Omental fat pad (tissue), 4 donors: ENCODE results near the gene TWNK. TPM values are rescaled to one million over a fixed set of nuclear protein-coding genes. Genes with fewer than 3 reads are reported as not detected.
"Not testable (repeated sequence)": the region's sequence is repeated elsewhere in the genome, so short reads cannot be mapped to it uniquely, and the experiment has no call there.

Source experiments
- ATAC-seq: fragments of 150-250 bp; one replicate; pipeline ENCODE4 v1.9.1; 2016; ENCODE audit warnings: mild to moderate bottlenecking, moderate library complexity; ENCODE audit not compliant: low FRiP score
- DNase-seq: peaks from one replicate; pipeline ENCODE4 v3.0.0-alpha.2; 2019; ENCODE audit warnings: low spot score
- total RNA-seq, 4 donors: library from RNA; depleted of rRNA; stranded (reverse); fragments of >200 nt; gene quantifications; one replicate each; pipeline ENCODE4 v1.1.0, GENCODE V29; 2016
- TF ChIP-seq, protein P1 (sequence below), 3 donors: fragments of 450-650 bp; IDR thresholded peaks; one replicate each; pipeline ENCODE4 v1.5.1; 2016 to 2017; ENCODE audit warnings: antibody characterized with exemption in 3 of 3, mild to moderate bottlenecking in 3 of 3, moderate library complexity in 2 of 3

Gene TWNK
- total RNA-seq, 4 donors from 2014 or later: 4.6 to 20.8 (median 6.9) TPM

DNA sequence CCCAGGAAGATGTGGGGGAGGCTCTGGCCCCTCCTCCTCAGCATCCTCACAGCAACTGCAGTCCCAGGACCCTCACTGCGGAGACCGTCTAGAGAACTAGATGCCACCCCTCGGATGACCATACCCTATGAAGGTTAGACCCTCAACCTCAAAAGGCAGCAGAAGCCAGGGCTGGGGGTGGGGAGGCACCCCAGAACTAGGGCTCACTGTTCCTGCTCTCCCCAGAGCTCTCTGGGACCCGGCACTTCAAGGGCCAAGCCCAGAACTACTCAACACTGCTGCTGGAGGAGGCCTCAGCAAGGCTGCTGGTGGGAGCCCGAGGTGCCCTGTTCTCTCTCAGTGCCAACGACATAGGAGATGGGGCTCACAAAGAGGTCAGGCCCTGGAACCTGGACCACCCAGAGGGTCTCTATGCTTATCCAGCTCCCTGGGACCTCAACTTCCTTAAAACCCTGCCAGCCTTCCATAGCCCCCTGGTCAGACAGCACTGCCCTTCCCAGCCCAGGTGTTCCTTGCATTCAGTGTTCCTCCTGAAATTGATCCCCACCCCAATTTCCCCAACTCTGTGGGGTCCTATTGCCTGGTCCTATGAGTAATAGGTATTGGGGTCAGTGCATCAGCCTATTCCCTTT is 14.3 kb upstream of the TWNK start:
- DNase-seq: no peak
- no peak for ATAC-seq
- TF ChIP-seq, protein P1, sequence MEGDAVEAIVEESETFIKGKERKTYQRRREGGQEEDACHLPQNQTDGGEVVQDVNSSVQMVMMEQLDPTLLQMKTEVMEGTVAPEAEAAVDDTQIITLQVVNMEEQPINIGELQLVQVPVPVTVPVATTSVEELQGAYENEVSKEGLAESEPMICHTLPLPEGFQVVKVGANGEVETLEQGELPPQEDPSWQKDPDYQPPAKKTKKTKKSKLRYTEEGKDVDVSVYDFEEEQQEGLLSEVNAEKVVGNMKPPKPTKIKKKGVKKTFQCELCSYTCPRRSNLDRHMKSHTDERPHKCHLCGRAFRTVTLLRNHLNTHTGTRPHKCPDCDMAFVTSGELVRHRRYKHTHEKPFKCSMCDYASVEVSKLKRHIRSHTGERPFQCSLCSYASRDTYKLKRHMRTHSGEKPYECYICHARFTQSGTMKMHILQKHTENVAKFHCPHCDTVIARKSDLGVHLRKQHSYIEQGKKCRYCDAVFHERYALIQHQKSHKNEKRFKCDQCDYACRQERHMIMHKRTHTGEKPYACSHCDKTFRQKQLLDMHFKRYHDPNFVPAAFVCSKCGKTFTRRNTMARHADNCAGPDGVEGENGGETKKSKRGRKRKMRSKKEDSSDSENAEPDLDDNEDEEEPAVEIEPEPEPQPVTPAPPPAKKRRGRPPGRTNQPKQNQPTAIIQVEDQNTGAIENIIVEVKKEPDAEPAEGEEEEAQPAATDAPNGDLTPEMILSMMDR (IDR thresholded peaks at IDR 0.05): no peak

DNA sequence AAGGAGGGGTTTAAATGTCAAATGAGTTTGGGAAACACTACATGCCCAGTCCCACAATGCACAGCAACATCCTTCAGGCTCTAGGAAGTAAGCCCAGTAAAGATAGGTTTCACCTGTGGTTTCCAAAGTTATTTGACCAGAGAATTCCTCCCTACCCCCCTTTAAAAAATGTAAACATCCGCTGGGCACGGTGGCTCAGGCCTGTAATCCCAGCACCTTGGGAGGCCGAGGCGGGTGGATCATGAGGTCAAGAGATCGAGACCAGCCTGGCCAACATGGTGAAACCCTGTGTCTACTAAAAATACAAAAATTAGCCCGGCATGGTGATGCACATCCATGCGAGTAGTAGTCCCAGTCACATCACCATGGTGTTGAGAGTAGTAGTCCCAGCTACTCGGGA is 11.9 kb upstream of the TWNK start:
- not testable (repeated sequence) for DNase-seq, ATAC-seq

DNA sequence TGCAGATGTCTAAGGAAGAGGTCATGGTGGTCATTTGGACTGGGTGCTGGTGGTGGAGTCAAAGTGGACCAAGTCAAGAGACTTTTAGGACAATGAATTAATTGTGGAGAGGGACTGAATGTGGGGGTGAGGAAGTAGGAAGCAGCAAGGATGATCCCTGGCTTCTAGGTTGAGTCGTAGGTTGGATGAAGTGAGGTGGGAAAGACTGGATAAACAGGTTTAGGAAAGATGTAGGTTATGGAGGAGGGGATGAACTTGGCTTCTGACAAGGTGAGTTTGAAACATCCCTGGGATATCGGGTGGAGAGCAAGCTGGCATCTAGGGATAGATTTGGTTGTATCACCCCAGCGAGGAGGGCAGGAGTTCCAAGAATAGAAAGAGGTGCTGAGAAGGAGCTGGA is 10.4 kb upstream of the TWNK start:
- DNase-seq: no peak
- TF ChIP-seq, protein P1 (IDR thresholded peaks at IDR 0.05): no peak
- no peak for ATAC-seq

DNA sequence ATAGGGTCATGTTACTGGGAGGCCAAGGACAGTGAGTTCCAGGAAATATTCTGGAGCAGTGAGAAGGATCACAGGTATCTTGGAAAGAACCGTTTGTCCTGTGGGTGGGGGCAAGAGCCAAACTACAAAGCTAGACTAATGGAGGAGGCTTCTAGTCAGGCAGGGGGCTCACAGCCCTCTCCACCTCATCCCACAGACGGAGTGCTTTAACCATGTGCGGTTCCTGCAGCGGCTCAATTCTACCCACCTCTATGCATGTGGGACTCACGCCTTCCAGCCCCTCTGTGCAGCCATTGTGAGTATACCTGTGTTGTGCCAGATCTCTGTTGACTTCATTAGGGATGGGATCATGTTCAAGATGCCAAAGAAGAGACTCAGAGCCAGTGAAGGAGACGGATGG is 9.9 kb upstream of the TWNK start:
- ATAC-seq: no peak
- TF ChIP-seq, protein P1 (IDR thresholded peaks at IDR 0.05): no peak
- no peak for DNase-seq

DNA sequence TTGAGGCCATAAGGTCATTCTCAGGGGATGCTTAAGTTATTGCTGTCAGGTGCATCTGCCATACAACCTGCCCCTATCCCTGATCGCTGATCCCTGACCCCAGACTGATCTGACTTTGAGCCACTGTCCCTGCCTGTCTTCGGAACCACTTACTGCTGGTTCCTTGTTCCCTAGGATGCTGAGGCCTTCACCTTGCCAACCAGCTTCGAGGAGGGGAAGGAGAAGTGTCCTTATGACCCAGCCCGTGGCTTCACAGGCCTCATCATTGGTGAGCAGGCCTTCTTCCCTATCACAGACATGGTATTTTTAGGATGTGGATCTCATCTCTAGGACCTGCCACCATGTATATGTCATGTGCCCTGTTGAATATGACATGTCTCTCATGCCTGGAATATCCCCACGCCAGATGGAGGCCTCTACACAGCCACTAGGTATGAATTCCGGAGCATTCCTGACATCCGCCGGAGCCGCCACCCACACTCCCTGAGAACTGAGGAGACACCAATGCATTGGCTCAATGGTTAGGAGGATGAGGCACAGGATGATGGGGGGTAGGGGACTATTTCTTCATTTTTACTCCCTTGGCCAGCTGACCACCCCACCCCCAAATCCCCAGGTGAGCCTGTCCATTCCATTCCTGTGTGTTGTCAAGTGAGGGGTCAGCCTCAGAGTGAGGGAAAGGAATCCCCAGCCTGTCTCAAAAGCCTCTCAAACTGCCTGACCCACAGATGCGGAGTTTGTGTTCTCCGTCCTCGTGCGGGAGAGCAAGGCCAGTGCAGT is 9.0 kb upstream of the TWNK start:
- no peak for ATAC-seq
- peak; percentile 2 for DNase-seq
- TF ChIP-seq, protein P1 (IDR thresholded peaks at IDR 0.05): no peak

DNA sequence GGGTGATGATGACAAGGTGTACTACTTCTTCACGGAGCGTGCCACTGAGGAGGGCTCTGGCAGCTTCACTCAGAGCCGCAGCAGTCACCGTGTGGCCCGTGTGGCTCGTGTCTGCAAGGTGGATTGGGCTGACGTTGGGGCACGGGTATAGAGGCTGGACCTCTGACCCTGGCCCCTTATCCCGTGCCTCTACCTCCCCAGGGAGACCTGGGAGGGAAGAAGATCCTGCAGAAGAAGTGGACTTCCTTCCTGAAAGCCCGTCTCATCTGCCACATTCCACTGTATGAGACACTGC is 8.5 kb upstream of the TWNK start:
- no peak for DNase-seq
- ATAC-seq: no peak
- TF ChIP-seq, protein P1 (IDR thresholded peaks at IDR 0.05): no peak

DNA sequence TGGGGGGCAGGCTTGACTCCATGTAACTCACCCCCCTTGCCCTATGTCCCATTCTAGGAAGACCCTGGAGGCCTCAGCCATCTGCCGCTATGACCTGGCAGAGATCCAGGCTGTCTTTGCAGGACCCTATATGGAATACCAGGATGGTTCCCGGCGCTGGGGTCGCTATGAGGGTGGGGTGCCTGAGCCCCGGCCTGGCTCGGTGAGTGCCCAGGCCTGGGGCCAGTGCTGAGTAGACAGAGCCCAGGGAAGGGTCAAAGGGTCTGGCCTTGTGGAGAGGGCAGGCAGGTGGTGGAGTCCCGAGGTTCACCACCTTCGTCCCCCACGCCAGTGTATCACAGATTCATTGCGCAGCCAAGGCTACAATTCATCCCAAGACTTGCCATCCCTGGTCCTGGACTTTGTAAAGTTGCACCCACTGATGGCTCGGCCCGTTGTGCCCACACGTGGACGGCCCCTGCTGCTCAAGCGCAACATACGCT is 7.5 kb upstream of the TWNK start:
- ATAC-seq: no peak
- no peak for DNase-seq
- TF ChIP-seq, protein P1 (IDR thresholded peaks at IDR 0.05): no peak
